KOPT-K1 (cell line): ENCODE data around the gene ARID1B.

Experiments
- H3K27ac ChIP-seq: fragments of 200-600 bp; sonication (generic); 2 replicates; pipeline ENCODE4 v1.5.1; 2016; ENCODE audit warnings: antibody characterized with exemption, mild to moderate bottlenecking, low read depth, low read length; ENCODE audit not compliant: poor library complexity, severe bottlenecking
- H3K36me3 ChIP-seq: fragments of 200-600 bp; sonication (generic); 2 replicates; pipeline ENCODE4 v1.5.1; 2017; ENCODE audit warnings: antibody characterized with exemption, mild to moderate bottlenecking, low read length, moderate library complexity; ENCODE audit not compliant: insufficient read depth
- H3K9me3 ChIP-seq: fragments of 200-600 bp; sonication (generic); 2 replicates; pipeline ENCODE4 v1.5.1; 2017; ENCODE audit warnings: antibody characterized with exemption, low read length, mild to moderate bottlenecking; ENCODE audit not compliant: insufficient read depth, poor library complexity, severe bottlenecking

Gene ARID1B

GRCh38 chr6:157228426-157229131 is 451.4 kb downstream of the ARID1B start:
- H3K27ac ChIP-seq: no peak overlapping the region
- H3K36me3 ChIP-seq: no peaks in the 10 kb centered on the region
- H3K9me3 ChIP-seq: no peaks in the 10 kb centered on the region

DNA sequence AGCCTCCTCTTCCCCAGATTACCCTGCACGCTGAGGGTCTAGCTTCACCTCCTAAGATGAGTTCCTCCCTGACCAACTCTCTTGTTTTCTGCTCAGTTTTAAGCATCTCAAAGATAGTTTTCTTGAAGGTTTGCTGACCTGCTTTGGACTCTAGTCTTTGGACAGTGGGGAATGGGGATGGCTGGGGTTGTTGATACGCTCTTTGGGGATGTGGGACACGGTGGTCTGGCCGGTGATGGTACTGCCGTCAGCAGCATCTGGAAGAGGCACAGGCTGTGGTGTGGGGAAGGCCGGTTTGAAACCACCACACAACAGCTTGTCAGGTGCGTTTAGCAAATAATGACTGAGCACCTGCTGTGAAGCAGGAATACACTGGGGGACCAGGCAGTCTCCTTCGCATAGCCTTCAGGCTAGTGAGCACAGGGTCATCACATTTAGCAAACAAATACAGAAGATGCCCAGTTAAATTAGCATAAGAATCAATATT is 452.0 kb downstream of the ARID1B start:
- H3K9me3 ChIP-seq: no peaks in the 10 kb centered on the region
- H3K36me3 ChIP-seq: no peaks in the 10 kb centered on the region
- H3K27ac ChIP-seq: no peak overlapping the region

DNA sequence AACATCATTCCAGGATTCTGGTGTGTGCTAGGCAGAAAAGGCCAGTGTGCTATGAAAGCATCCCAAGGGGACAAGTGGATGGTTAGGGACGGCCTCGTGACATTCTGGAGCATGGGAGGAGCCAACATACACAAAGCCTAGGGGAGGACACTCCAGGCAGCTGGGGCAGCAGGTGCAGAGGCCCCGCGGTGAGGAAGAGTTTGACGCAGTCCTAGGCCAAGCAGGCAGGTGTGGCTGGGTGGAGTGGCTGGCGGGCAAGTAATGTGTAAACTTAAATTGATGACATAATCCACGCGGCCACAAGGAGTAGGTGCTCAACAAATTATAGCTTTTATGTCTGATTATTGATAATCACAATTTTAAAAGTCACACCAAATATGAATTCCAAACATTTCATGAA is 452.5 kb downstream of the ARID1B start:
- H3K27ac ChIP-seq: no peak overlapping the region
- no peaks in the 10 kb centered on the region for H3K9me3 ChIP-seq
- no peaks in the 10 kb centered on the region for H3K36me3 ChIP-seq

- no peak overlapping the region for H3K27ac ChIP-seq
Measured at GRCh38 chr6:157230910-157231309, 453.7 kb downstream of the ARID1B start.

DNA sequence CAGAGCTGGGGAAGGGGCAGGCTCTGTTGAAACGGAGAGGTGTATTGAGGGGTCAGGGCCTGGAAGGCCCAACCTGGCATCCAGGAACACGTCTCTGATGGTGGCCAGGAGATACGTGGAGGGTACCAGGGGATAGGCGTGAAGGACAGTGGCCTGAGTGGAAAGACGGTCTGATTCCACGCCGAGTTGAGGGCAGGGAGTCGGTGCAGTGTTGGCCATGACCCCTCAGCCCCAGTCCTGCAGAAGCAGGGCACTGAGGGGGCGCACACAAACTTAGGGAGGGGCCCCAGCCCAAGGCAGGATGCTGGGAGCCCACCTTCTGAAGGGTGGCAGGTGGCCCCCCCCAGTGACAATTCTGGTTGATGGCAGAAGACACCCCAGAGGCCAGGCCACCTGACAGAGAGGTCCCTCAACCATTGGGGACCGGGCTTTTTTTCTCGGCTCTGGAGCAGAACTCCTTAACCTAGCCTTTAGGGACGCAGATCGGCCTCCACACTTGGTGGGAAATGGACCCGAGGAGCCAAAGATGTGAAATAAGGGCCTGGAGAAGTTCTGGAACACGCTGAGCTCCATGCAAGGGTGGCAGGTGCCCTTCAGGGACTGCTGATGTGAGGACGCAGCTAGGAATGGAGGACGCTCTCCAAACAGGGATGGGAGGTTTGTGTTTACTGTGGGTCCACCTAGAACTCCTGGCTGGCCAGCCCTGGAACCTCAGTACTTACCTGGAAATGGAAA is 455.1 kb downstream of the ARID1B start:
- H3K9me3 ChIP-seq: no peaks in the 10 kb centered on the region
- no peaks in the 10 kb centered on the region for H3K36me3 ChIP-seq
- H3K27ac ChIP-seq: no peak overlapping the region

More at GRCh38 chr6:157230910-157231309, 453.7 kb downstream of the ARID1B start:
- Histone ChIP-seq H3K9me3 (no peaks in the 10 kb centered on the region), H3K36me3 (no peaks in the 10 kb centered on the region)

GRCh38 chr6:157233156-157233555 is 456.0 kb downstream of the ARID1B start:
- no peak overlapping the region for H3K27ac ChIP-seq
- no peaks in the 10 kb centered on the region for H3K9me3 ChIP-seq
- no peaks in the 10 kb centered on the region for H3K36me3 ChIP-seq

- H3K27ac ChIP-seq: no peak overlapping the region
- no peaks in the 10 kb centered on the region for H3K36me3 ChIP-seq
- no peaks in the 10 kb centered on the region for H3K9me3 ChIP-seq
Measured at GRCh38 chr6:157233686-157234085, 456.5 kb downstream of the ARID1B start.

DNA sequence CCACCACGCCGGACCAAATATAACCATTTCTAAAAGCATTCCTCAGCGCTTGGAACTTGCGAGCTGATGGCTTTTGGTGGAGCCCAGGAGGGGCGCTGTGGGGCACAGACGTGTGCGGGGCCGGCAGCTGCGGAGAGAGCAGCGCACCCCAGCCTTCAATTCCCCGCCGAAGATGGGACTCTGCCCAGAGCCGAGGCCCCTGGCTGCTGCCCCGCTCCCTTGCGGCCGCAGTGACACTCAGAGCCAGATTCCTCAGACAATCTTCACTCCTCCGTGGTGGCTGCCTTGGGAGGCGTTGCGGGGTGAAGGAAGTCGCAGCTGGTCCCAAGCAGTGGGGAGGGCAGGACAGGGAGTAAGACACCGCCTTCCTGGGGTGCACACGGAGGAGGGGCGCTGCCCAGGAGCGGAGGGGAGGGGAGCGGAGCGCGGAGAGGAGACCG is 458.4 kb downstream of the ARID1B start:
- Histone ChIP-seq H3K36me3 (no peaks in the 10 kb centered on the region), H3K27ac (no peak overlapping the region), H3K9me3 (no peaks in the 10 kb centered on the region)

GRCh38 chr6:157236040-157236725 is 459.0 kb downstream of the ARID1B start:
- Histone ChIP-seq H3K36me3 (no peaks in the 10 kb centered on the region), H3K27ac (no peak overlapping the region), H3K9me3 (no peaks in the 10 kb centered on the region)

DNA sequence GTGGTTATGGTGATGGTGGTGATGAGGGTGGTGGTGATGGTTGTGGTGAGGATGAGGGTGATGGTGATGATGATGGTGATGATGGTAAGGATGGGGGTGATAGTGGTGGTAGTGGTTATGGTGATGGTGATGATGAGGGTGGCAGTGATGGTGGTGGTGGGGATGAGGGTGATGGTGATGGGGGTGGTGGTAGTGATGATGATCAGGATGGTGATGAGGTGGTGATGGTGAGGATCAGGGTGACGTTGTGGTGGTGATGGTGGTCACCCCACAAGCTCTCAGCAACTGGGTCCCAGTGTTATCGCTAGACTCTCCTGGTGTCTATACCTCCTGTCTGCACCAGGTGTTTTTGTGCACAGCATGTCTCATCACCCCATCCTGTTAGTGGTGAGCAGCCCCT is 461.2 kb downstream of the ARID1B start:
- H3K27ac ChIP-seq: no peak overlapping the region
- no peaks in the 10 kb centered on the region for H3K36me3 ChIP-seq
- no peaks in the 10 kb centered on the region for H3K9me3 ChIP-seq

DNA sequence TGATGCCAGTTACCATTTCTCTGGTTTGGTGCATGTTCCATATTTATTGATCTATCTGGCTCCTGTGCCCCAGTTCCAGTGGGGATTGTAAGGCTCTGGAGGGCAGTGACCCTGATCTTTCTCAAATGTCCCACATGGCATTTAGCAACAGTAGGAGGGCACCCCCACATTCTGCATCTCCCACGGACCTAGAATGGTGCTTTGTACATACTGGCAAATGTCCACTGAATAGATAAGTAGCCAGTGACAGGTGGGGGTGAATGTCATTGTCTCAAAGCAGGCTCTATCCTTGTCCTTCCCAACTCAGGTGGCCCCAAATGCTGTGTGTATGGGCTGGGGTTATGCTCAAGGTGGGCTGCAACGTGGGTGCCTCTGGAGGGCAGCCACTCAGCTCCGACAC is 462.0 kb downstream of the ARID1B start:
- Histone ChIP-seq H3K36me3 (no peaks in the 10 kb centered on the region), H3K9me3 (no peaks in the 10 kb centered on the region), H3K27ac (no peak overlapping the region)

GRCh38 chr6:157239671-157240058 is 462.5 kb downstream of the ARID1B start:
- no peaks in the 10 kb centered on the region for H3K9me3 ChIP-seq
- no peaks in the 10 kb centered on the region for H3K36me3 ChIP-seq
- H3K27ac ChIP-seq: no peak overlapping the region

DNA sequence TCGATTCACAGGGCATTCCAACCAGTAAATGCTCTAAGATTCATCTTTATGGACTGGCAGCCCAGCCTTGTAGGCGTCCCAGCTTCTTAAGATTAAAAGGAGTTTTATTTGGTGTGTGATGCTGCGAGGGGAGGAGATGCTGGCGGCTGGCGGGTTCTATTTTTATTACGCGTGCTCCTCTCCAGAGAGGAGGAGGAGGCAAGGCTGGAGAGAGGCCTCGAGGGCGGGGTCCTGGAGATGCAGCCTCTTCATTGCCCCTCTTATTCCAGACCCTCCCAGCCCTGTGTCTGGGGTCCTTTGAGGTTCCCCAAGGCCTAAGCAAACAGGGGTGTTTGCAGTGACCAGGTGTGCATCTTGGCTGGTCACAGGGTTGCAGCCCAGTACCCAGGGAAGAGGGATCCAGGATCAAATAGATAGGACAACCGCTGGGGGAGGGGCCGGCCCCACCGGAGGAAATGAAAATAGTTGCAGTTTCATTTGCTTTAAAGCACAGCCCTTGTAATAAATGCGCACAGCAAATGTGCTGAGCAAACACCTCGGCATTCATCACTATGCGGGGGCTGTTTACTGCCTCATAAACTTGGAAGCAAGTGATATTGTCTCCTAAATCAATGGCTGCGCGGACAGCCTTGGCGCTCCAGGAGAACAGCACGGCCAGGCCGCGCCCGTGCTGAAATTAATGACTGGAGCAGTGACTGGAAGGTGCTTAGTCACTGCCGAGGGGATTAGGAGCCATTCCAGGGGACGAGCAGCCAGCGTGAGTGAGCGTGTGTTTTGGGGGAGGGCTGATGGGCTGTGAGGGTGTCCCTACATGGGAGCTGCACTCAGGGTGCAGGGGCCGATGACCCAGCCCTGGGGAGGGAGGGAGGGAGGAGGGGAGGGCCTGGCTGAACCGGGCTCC is 463.1 kb downstream of the ARID1B start:
- Histone ChIP-seq H3K27ac (no peak overlapping the region), H3K36me3 (no peaks in the 10 kb centered on the region), H3K9me3 (no peaks in the 10 kb centered on the region)

DNA sequence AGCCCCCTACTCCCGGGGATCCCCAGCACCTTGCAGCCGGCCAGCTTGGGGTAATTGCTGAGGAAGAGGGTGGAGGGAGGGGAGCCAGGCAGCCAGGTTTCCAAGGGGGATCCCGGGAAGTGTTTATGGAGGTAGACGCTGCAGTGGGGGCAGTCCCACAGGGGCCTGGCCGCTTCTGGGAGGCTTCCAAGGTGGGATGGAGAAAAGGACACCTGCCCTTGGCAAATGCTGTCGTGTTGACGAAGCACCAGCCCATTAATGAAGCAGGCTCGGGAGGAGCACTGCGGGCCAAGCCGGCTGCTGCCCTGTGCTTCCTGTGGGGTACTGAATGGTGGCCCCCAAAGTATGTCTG is 463.8 kb downstream of the ARID1B start:
- Histone ChIP-seq H3K27ac (no peak overlapping the region), H3K36me3 (no peaks in the 10 kb centered on the region), H3K9me3 (no peaks in the 10 kb centered on the region)
